WTC11 (cell line): ENCODE data around the gene CCDC175. TPM values are rescaled to one million over a fixed set of nuclear protein-coding genes. Genes with fewer than 3 reads are reported as not detected.
A peak's percentile ranks its signal among the peaks of the same experiment; 100 is the strongest.

ENCODE experiments used
- ATAC-seq: fragments of 200-7000 bp; cut with Tn5 transposase; 2 replicates; pipeline ENCODE4 v1.10.0; 2021; ENCODE audit warnings: mild to moderate bottlenecking, moderate library complexity
- CTCF ChIA-PET: fragments of 300-600 bp; sonication (Branson Sonifier 250); formaldehyde crosslinking; loops from one replicate; lab custom pipeline; 2021; ENCODE audit warnings: antibody characterized with exemption; lab: Charles Lee
- POLR2A ChIA-PET: fragments of 350-600 bp; sonication (Branson Sonifier 250); formaldehyde crosslinking; loops from one replicate; lab custom pipeline; 2021; ENCODE audit warnings: antibody characterized with exemption; lab: Charles Lee
- DNase-seq: peaks from one replicate; pipeline ENCODE4 v3.0.0; 2021; ENCODE audit warnings: low spot score
- H3K27ac Mint-ChIP-seq: 2 replicates; pipeline ENCODE4 v1.8.0; 2021; ENCODE audit warnings: mixed read lengths
- H3K27me3 Mint-ChIP-seq: 2 replicates; pipeline ENCODE4 v1.8.0; 2021; ENCODE audit warnings: low read depth, mild to moderate bottlenecking, moderate library complexity, mixed read lengths
- H3K36me3 Mint-ChIP-seq: 2 replicates; pipeline ENCODE4 v1.8.0; 2021; ENCODE audit warnings: mixed read lengths
- H3K4me1 Mint-ChIP-seq: 2 replicates; pipeline ENCODE4 v1.8.0; 2022; ENCODE audit warnings: mixed read lengths
- H3K4me3 Mint-ChIP-seq: 2 replicates; pipeline ENCODE4 v1.8.0; 2021; ENCODE audit warnings: mild to moderate bottlenecking, moderate library complexity, mixed read lengths
- H3K9me3 Mint-ChIP-seq: 2 replicates; pipeline ENCODE4 v1.8.0; 2021; ENCODE audit warnings: mixed read lengths
- CREB1 ChIP-seq: sonication (generic); formaldehyde crosslinking; IDR thresholded peaks from 2 replicates; pipeline ENCODE4 v1.8.0; 2023; ENCODE audit warnings: mild to moderate bottlenecking, missing genetic modification reagents
- FOXJ3 ChIP-seq: sonication (generic); formaldehyde crosslinking; IDR thresholded peaks from 2 replicates; pipeline ENCODE4 v1.9.0; 2021; ENCODE audit warnings: missing genetic modification reagents, mild to moderate bottlenecking, borderline replicate concordance
- FOXK1 ChIP-seq: sonication (generic); formaldehyde crosslinking; IDR thresholded peaks from 2 replicates; pipeline ENCODE4 v1.8.0; 2022; ENCODE audit warnings: mild to moderate bottlenecking, moderate library complexity, missing genetic modification reagents
- JUN ChIP-seq: sonication (generic); formaldehyde crosslinking; IDR thresholded peaks from 2 replicates; pipeline ENCODE4 v1.8.0; 2023; ENCODE audit warnings: mild to moderate bottlenecking, missing genetic modification reagents
- MYBL2 ChIP-seq: sonication (generic); formaldehyde crosslinking; IDR thresholded peaks from 2 replicates; pipeline ENCODE4 v1.8.1; 2023; ENCODE audit warnings: mild to moderate bottlenecking, moderate library complexity, missing genetic modification reagents
- NFATC4 ChIP-seq: fragments of 250-450 bp; sonication (Bioruptor Pico); IDR thresholded peaks from 2 replicates; pipeline ENCODE4 v1.9.0; 2021; ENCODE audit warnings: mild to moderate bottlenecking
- NR3C1 ChIP-seq: sonication (generic); formaldehyde crosslinking; conservative IDR thresholded peaks from 2 replicates; pipeline ENCODE4 v1.8.1; 2023; ENCODE audit warnings: low read depth, mild to moderate bottlenecking, missing genetic modification reagents
- RORB ChIP-seq: fragments of 250-450 bp; sonication (Bioruptor Pico); IDR thresholded peaks from 2 replicates; pipeline ENCODE4 v1.9.0; 2021; ENCODE audit warnings: mild to moderate bottlenecking
- SOX15 ChIP-seq: fragments of 250-450 bp; sonication (Bioruptor Pico); IDR thresholded peaks from 2 replicates; pipeline ENCODE4 v1.9.0; 2021; ENCODE audit warnings: mild to moderate bottlenecking
- TCF7 ChIP-seq: sonication (generic); formaldehyde crosslinking; IDR thresholded peaks from 2 replicates; pipeline ENCODE4 v1.8.0; 2022; ENCODE audit warnings: mild to moderate bottlenecking, low read depth, missing genetic modification reagents, moderate library complexity
- ZBTB21 ChIP-seq: sonication (generic); formaldehyde crosslinking; IDR thresholded peaks from 2 replicates; pipeline ENCODE4 v1.8.1; 2023; ENCODE audit warnings: mild to moderate bottlenecking, missing genetic modification reagents, borderline replicate concordance
- ZNF121 ChIP-seq: sonication (generic); formaldehyde crosslinking; IDR thresholded peaks from 2 replicates; pipeline ENCODE4 v1.8.0; 2023; ENCODE audit warnings: missing genetic modification reagents
- ZNF138 ChIP-seq: sonication (generic); formaldehyde crosslinking; conservative IDR thresholded peaks from 2 replicates; pipeline ENCODE4 v1.8.1; 2022; ENCODE audit warnings: mild to moderate bottlenecking, moderate library complexity, missing genetic modification reagents
- total RNA-seq: library from RNA; stranded (reverse); gene quantifications from 3 replicates; pipeline ENCODE4 v1.2.3, GENCODE V29; 2021
- TF ChIP-seq, protein P1 (sequence below): sonication (generic); formaldehyde crosslinking; IDR thresholded peaks from 2 replicates; pipeline ENCODE4 v1.8.1; 2022; ENCODE audit warnings: low read depth, mild to moderate bottlenecking, moderate library complexity, missing genetic modification reagents, borderline replicate concordance
- TF ChIP-seq, protein P2 (sequence below): sonication (generic); formaldehyde crosslinking; IDR thresholded peaks from 2 replicates; pipeline ENCODE4 v1.8.0; 2022; ENCODE audit warnings: mild to moderate bottlenecking, missing genetic modification reagents
- TF ChIP-seq, protein P3 (sequence below): fragments of 250-450 bp; sonication (Bioruptor Pico); conservative IDR thresholded peaks from 2 replicates; pipeline ENCODE4 v1.9.0; 2021; ENCODE audit warnings: mild to moderate bottlenecking
- TF ChIP-seq, protein P4 (sequence below): sonication (generic); formaldehyde crosslinking; IDR thresholded peaks from 2 replicates; pipeline ENCODE4 v1.8.0; 2022; ENCODE audit warnings: missing genetic modification reagents
- TF ChIP-seq, protein P5 (sequence below): sonication (generic); formaldehyde crosslinking; IDR thresholded peaks from 2 replicates; pipeline ENCODE4 v1.8.1; 2023; ENCODE audit warnings: mild to moderate bottlenecking, missing genetic modification reagents, moderate library complexity
- TF ChIP-seq, protein P6 (sequence below): sonication (generic); formaldehyde crosslinking; IDR thresholded peaks from 2 replicates; pipeline ENCODE4 v1.8.1; 2022; ENCODE audit warnings: missing genetic modification reagents, borderline replicate concordance
- TF ChIP-seq, protein P7 (sequence below): sonication (generic); formaldehyde crosslinking; IDR thresholded peaks from 2 replicates; pipeline ENCODE4 v1.8.0; 2023; ENCODE audit warnings: missing genetic modification reagents

The CCDC175 gene
- total RNA-seq, 1 experiment from 2014 or later, result not detected

DNA sequence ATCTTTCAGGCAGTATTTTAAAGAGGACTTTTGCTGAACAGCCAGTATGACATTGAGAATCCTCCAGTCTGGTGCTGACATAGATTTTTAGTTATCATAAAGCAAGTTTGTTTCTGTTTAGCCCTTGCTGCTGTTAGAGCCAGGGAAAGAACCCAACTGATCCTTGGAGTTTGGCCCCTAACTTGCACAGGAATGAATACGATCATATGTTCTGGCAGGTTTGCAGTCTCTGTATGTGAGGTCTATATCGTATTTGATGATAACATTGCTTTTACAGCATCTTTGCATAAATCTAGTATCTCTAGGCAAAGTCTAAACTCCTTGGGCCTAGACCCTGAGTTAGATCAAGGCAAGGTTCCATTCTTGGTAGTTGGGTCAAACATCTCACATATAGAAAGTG, 4.3 kb upstream of the CCDC175 start:
- ChIA-PET CTCF (interaction anchor here (1.3 kb wide), 1 partner anchor 73 kb away, joined by 5 read pairs; no protein-coding TSS in a partner anchor), POLR2A (no interaction called here)
- Mint-ChIP-seq H3K27ac (no peak overlapping the region), H3K4me1 (peaks cover 6% of the 10 kb centered on the region; the same call in 1 of the 2 replicates), H3K36me3 (no peaks in the 10 kb centered on the region), H3K4me3 (no peak overlapping the region), H3K27me3 (no peaks in the 10 kb centered on the region), H3K9me3 (peaks cover 5% of the 10 kb centered on the region; the same call in 1 of the 2 replicates)
- DNase-seq (no peak), ATAC-seq (no peak)
- no peak for TF ChIP-seq RORB (CRISPR knock-in tag)

DNA sequence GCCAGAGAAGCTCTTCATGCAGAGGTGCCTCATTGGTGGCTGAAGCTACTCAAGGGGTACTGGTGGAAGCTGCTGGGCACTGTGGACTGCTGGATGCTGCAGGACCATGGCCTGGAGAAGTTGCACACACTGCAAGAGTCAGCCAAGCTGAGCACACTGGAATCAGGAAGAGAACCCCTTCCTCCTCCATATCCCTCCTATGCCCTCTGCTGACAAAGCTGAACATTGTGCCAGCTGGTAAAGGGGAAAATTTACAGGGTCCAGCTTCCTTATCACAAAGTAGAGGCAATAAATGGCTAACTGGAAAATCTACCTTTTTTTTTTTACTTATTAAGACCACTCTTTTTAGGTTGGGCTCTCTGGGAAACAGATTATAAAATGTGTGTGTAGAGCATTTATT, 6.5 kb downstream of the CCDC175 start:
- Mint-ChIP-seq H3K9me3 (no peaks in the 10 kb centered on the region), H3K4me3 (no peak overlapping the region), H3K27me3 (no peaks in the 10 kb centered on the region), H3K4me1 (peaks cover 17% of the 10 kb centered on the region), H3K27ac (no peak overlapping the region)
- CTCF ChIA-PET, result interaction anchor here (0.9 to 7.7 kb wide), 4 partner anchors 31 to 272 kb away, joined by 3 to 103 read pairs (median 8); no protein-coding TSS in a partner anchor
- DNase-seq (no peak), ATAC-seq (peak; percentile 73)
- TF ChIP-seq MYBL2 (CRISPR knock-in tag) (no peak), ZNF121 (no peak), JUN (CRISPR knock-in tag) (no peak), ZBTB21 (CRISPR knock-in tag) (no peak), SOX15 (no peak), TCF7 (CRISPR knock-in tag) (no peak), FOXJ3 (no peak), FOXK1 (no peak), ZNF138 (CRISPR knock-in tag) (no peak), NR3C1 (CRISPR knock-in tag) (no peak), CREB1 (CRISPR knock-in tag) (no peak), NFATC4 (CRISPR knock-in tag) (no peak)
- TF ChIP-seq, protein P1, sequence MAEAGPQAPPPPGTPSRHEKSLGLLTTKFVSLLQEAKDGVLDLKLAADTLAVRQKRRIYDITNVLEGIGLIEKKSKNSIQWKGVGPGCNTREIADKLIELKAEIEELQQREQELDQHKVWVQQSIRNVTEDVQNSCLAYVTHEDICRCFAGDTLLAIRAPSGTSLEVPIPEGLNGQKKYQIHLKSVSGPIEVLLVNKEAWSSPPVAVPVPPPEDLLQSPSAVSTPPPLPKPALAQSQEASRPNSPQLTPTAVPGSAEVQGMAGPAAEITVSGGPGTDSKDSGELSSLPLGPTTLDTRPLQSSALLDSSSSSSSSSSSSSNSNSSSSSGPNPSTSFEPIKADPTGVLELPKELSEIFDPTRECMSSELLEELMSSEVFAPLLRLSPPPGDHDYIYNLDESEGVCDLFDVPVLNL (CRISPR knock-in tag), result no peak
- TF ChIP-seq, protein P2, sequence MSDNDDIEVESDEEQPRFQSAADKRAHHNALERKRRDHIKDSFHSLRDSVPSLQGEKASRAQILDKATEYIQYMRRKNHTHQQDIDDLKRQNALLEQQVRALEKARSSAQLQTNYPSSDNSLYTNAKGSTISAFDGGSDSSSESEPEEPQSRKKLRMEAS (CRISPR knock-in tag), result no peak
- TF ChIP-seq, protein P3, sequence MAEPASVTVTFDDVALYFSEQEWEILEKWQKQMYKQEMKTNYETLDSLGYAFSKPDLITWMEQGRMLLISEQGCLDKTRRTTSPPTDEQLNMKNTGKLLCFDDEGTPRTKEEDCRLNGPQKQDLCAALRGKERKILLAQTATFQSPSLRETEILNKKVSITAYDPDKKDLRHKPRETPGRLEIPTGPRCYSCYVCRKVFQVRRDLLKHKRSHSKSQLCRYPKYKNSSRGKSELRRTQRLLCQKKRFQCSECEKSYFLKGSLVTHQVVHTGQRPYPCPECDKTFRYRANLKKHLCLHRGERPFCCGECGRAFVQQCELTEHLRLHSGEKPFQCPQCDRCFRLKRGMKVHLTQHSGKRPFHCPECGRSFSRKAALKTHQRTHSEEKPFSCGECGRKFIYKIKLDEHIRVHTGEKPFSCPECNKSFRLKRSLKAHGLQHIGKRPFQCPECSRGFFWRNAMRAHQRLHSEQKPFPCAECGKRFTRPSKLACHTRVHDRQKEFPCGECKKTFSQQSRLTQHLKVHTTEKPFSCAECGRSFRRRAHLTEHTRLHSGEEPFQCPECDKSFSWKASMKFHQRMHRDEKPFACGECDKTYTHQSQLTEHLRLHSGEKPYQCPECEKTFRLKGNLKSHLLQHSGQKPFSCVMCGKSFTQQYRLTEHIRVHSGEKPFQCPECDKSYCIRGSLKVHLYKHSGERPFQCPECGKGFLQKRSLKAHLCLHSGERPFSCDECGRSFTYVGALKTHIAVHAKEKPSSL (CRISPR knock-in tag), result no peak
- TF ChIP-seq, protein P4, sequence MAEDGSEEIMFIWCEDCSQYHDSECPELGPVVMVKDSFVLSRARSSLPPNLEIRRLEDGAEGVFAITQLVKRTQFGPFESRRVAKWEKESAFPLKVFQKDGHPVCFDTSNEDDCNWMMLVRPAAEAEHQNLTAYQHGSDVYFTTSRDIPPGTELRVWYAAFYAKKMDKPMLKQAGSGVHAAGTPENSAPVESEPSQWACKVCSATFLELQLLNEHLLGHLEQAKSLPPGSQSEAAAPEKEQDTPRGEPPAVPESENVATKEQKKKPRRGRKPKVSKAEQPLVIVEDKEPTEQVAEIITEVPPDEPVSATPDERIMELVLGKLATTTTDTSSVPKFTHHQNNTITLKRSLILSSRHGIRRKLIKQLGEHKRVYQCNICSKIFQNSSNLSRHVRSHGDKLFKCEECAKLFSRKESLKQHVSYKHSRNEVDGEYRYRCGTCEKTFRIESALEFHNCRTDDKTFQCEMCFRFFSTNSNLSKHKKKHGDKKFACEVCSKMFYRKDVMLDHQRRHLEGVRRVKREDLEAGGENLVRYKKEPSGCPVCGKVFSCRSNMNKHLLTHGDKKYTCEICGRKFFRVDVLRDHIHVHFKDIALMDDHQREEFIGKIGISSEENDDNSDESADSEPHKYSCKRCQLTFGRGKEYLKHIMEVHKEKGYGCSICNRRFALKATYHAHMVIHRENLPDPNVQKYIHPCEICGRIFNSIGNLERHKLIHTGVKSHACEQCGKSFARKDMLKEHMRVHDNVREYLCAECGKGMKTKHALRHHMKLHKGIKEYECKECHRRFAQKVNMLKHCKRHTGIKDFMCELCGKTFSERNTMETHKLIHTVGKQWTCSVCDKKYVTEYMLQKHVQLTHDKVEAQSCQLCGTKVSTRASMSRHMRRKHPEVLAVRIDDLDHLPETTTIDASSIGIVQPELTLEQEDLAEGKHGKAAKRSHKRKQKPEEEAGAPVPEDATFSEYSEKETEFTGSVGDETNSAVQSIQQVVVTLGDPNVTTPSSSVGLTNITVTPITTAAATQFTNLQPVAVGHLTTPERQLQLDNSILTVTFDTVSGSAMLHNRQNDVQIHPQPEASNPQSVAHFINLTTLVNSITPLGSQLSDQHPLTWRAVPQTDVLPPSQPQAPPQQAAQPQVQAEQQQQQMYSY, result no peak
- TF ChIP-seq, protein P5, sequence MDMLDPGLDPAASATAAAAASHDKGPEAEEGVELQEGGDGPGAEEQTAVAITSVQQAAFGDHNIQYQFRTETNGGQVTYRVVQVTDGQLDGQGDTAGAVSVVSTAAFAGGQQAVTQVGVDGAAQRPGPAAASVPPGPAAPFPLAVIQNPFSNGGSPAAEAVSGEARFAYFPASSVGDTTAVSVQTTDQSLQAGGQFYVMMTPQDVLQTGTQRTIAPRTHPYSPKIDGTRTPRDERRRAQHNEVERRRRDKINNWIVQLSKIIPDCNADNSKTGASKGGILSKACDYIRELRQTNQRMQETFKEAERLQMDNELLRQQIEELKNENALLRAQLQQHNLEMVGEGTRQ (CRISPR knock-in tag), result no peak
- TF ChIP-seq, protein P6, sequence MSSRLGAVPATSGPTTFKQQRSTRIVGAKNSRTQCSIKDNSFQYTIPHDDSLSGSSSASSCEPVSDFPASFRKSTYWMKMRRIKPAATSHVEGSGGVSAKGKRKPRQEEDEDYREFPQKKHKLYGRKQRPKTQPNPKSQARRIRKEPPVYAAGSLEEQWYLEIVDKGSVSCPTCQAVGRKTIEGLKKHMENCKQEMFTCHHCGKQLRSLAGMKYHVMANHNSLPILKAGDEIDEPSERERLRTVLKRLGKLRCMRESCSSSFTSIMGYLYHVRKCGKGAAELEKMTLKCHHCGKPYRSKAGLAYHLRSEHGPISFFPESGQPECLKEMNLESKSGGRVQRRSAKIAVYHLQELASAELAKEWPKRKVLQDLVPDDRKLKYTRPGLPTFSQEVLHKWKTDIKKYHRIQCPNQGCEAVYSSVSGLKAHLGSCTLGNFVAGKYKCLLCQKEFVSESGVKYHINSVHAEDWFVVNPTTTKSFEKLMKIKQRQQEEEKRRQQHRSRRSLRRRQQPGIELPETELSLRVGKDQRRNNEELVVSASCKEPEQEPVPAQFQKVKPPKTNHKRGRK (CRISPR knock-in tag), result no peak
- TF ChIP-seq, protein P7, sequence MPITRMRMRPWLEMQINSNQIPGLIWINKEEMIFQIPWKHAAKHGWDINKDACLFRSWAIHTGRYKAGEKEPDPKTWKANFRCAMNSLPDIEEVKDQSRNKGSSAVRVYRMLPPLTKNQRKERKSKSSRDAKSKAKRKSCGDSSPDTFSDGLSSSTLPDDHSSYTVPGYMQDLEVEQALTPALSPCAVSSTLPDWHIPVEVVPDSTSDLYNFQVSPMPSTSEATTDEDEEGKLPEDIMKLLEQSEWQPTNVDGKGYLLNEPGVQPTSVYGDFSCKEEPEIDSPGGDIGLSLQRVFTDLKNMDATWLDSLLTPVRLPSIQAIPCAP (CRISPR knock-in tag), result no peak
- TF ChIP-seq, all 79 proteins: peak for 0
- POLR2A ChIA-PET, result no interaction called here
- no peaks in the 10 kb centered on the region for H3K36me3 Mint-ChIP-seq
